ENCODE measurements around the gene DEPDC5. TPM values are rescaled to one million over a fixed set of nuclear protein-coding genes. Genes with fewer than 3 reads are reported as not detected.
"Not testable (repeated sequence)": the region's sequence is repeated elsewhere in the genome, so short reads cannot be mapped to it uniquely, and the experiment has no call there.

The DEPDC5 gene
- total RNA-seq, 5 donors from 2014 or later (not counting 1 experiment from before 2014, with no cell fraction given) = 40.3 to 52.7 (median 49.0) TPM

DNA sequence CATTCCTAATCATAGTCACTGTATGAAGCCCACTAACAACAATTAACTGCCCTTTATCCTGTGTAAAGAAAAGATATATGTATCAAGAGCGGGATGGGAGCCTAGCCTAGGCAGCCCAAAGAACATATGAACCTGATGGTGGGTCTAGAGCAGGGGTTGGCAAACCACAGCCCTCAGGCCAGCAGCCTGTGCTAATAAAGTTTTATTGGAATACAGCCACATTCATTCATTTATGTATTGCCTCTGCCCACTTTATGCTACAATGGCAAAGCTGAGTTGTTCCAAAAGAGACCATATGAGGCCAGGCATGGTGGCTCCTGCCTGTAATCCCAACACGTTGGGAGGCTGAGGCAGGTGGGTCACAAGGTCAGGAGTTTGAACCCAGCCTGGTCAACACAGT lies 17.4 kb upstream of the DEPDC5 start:
- no peak overlapping the region for H3K4me3 Mint-ChIP-seq
- DNase-seq = no peak
- H3K4me1 Mint-ChIP-seq = peaks cover 34 to 55% (median 53%) of the 10 kb centered on the region in 3 donors
- H3K27me3 ChIP-seq (replicated peaks in 1 of 2; ENCODE audit: control insufficient read depth in 2 of 2, extremely low read depth in 1 of 2, insufficient read depth in 2 of 2, low read length in 1 of 2) = no peaks in the 10 kb centered on the region
- no peaks in the 10 kb centered on the region for H3K9me3 ChIP-seq
- H3K27ac Mint-ChIP-seq = no peak overlapping the region
- WGBS (ENCODE audit: insufficient coverage) = 100% methylated on average over 1 of the region's 2 CpGs
- H3K4me1 ChIP-seq (ENCODE audit: control insufficient read depth in 1 of 2, extremely low read depth in 1 of 2, insufficient read depth in 2 of 2, low read length in 2 of 2) = peaks cover 7 to 12% of the 10 kb centered on the region in 2 experiments
- peaks cover 22% of the 10 kb centered on the region for H3K36me3 Mint-ChIP-seq
- ATAC-seq (replicated peaks in 1 of 4) = no peak
- H3K27ac ChIP-seq (ENCODE audit: low read length) = no peak overlapping the region
- ChIA-PET CTCF (interaction anchor here (0.7 to 0.9 kb wide), 2 partner anchors 10 to 213 kb away, joined by 3 to 4 read pairs; no protein-coding TSS in a partner anchor), POLR2A (no interaction called here)
- H3K36me3 ChIP-seq (ENCODE audit: control insufficient read depth in 2 of 2, extremely low read depth in 1 of 2, insufficient read depth in 1 of 2, low read length in 1 of 2) = peaks cover 11 to 34% of the 10 kb centered on the region in 2 donors
- no peak overlapping the region for H3K4me3 ChIP-seq (ENCODE audit: control insufficient read depth in 1 of 2, extremely low read depth in 1 of 2, low read length in 1 of 2)
- H3K9me3 Mint-ChIP-seq = no peaks in the 10 kb centered on the region
- no peaks in the 10 kb centered on the region for H3K27me3 Mint-ChIP-seq

DNA sequence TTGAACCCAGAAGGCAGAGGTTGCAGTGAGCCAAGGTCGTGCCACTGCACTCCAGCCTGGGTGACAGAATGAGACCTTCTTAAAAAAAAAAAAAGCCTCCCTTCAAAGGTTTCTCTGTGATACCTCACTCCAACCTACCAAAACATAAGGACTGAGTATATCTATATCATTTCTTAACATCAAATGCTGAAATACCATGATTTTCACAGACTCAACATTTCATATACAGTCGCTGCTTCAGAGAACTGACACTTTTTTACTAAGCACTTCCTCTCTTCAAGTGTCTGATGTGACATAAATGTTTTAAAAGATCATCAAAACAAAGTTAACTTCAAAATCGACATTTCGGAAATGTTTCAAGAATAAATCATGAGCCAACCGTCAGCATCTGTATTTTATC lies 15.9 kb upstream of the DEPDC5 start:
- Mint-ChIP-seq H3K27ac (peak overlapping the region; percentile 67 to 68), H3K27me3 (no peaks in the 10 kb centered on the region), H3K36me3 (peaks cover 26% of the 10 kb centered on the region), H3K4me3 (peak overlapping the region in 1 of 3 donors; percentile 24), H3K9me3 (no peaks in the 10 kb centered on the region), H3K4me1 (peaks cover 43 to 60% (median 57%) of the 10 kb centered on the region in 3 donors)
- POLR2A ChIA-PET = no interaction called here
- no peak overlapping the region for H3K27ac ChIP-seq (ENCODE audit: low read length)
- H3K36me3 ChIP-seq (ENCODE audit: control insufficient read depth in 2 of 2, extremely low read depth in 1 of 2, insufficient read depth in 1 of 2, low read length in 1 of 2) = peaks cover 7 to 34% of the 10 kb centered on the region in 2 donors
- CTCF ChIA-PET = interaction anchor here in 1 of 2 donors (0.5 kb wide), 1 partner anchor 8 kb away, joined by 4 read pairs; no protein-coding TSS in a partner anchor
- H3K9me3 ChIP-seq = no peaks in the 10 kb centered on the region
- no CpG with 5 or more reads among the region's 5 CpGs for WGBS (ENCODE audit: insufficient coverage)
- no peaks in the 10 kb centered on the region for H3K27me3 ChIP-seq (replicated peaks in 1 of 2; ENCODE audit: control insufficient read depth in 2 of 2, extremely low read depth in 1 of 2, insufficient read depth in 2 of 2, low read length in 1 of 2)
- no peak for DNase-seq
- H3K4me1 ChIP-seq (ENCODE audit: control insufficient read depth in 1 of 2, extremely low read depth in 1 of 2, insufficient read depth in 2 of 2, low read length in 2 of 2) = peaks cover 7 to 12% of the 10 kb centered on the region in 2 experiments
- H3K4me3 ChIP-seq (ENCODE audit: control insufficient read depth in 1 of 2, extremely low read depth in 1 of 2, low read length in 1 of 2) = no peak overlapping the region
- peak in 2 of 4 experiments; percentile 31 to 66 for ATAC-seq (replicated peaks in 1 of 4)

DNA sequence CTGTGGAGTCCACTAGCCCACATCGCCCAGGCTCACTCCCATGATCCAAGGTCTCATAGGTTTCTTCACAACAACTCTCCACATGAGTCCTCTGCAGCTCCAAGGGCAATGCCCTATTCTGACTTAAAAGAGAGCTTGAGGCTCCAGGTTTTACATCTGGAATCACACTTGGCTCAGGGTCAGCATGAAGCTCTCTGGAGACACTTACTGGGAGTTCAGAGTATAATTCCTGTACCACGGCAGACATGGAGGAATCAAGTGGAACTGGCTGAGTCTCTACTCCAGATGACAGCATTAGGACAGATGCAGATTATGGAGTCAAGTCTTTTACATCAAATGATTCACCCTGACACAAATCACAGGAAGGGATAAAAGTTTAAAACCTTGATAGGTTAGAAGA lies 15.3 kb upstream of the DEPDC5 start:
- H3K27ac Mint-ChIP-seq = peak overlapping the region; percentile 67 to 68
- ATAC-seq (replicated peaks in 1 of 4) (no peak), DNase-seq (no peak)
- H3K9me3 Mint-ChIP-seq = no peaks in the 10 kb centered on the region
- Histone ChIP-seq H3K36me3 (ENCODE audit: control insufficient read depth in 2 of 2, extremely low read depth in 1 of 2, insufficient read depth in 1 of 2, low read length in 1 of 2) (peaks cover 7 to 34% of the 10 kb centered on the region in 2 donors), H3K27ac (ENCODE audit: low read length) (no peak overlapping the region), H3K4me1 (ENCODE audit: control insufficient read depth in 1 of 2, extremely low read depth in 1 of 2, insufficient read depth in 2 of 2, low read length in 2 of 2) (peaks cover 7 to 12% of the 10 kb centered on the region in 2 experiments), H3K27me3 (replicated peaks in 1 of 2; ENCODE audit: control insufficient read depth in 2 of 2, extremely low read depth in 1 of 2, insufficient read depth in 2 of 2, low read length in 1 of 2) (no peaks in the 10 kb centered on the region), H3K4me3 (ENCODE audit: control insufficient read depth in 1 of 2, extremely low read depth in 1 of 2, low read length in 1 of 2) (no peak overlapping the region), H3K9me3 (no peaks in the 10 kb centered on the region)
- POLR2A ChIA-PET = no interaction called here
- CTCF ChIA-PET = interaction anchor here in 1 of 2 donors (0.5 kb wide), 1 partner anchor 8 kb away, joined by 4 read pairs; no protein-coding TSS in a partner anchor
- H3K4me3 Mint-ChIP-seq = peak overlapping the region in 1 of 3 donors; percentile 24
- no peaks in the 10 kb centered on the region for H3K27me3 Mint-ChIP-seq
- peaks cover 24% of the 10 kb centered on the region for H3K36me3 Mint-ChIP-seq
- H3K4me1 Mint-ChIP-seq = peaks cover 43 to 59% (median 58%) of the 10 kb centered on the region in 3 donors
- WGBS (ENCODE audit: insufficient coverage) = 100% methylated on average over 1 of the region's 2 CpGs

DNA sequence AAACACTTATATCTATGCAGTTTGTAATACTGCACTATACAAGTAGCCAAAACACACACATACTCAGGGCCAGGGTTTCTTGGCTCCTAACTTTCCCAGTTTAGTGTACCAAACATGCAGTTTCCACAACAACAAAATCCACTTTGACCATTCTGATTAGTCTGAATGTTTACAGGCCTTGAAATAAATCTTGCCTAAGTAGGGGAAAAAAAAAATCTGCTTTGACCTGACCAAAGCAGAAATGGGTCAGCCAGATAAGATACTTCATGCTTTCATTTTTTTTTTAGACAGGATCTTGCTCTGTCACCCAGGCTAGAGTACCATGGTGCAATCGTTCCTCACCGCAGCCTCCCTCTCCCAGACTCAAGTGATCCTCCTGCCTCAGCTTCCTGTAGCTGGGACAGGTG lies 14.0 kb upstream of the DEPDC5 start:
- POLR2A ChIA-PET = no interaction called here
- no peak overlapping the region for H3K4me3 ChIP-seq (ENCODE audit: control insufficient read depth in 1 of 2, extremely low read depth in 1 of 2, low read length in 1 of 2)
- H3K4me1 Mint-ChIP-seq = peaks cover 38 to 54% (median 51%) of the 10 kb centered on the region in 3 donors

DNA sequence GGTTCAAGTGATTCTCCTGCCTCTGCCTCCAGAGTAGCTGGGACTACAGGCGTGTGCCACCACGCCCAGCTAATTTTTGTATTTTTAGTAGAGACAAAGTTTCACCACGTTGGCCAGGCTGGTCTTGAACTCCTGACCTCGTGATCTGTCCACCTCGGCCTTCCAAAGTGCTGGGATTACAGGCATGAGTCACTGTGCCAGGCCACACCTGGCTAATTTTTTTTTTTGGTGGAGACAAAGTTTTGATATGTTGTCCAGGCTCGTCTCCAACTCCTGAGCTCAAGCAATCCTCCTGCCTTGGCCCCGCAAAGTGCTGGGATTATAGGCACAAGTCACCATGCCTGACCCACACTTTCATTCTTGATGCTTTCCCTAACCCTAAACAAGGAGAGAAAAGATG lies 13.5 kb upstream of the DEPDC5 start:
- H3K36me3 Mint-ChIP-seq = peaks cover 26% of the 10 kb centered on the region
- H3K27ac ChIP-seq (ENCODE audit: low read length); H3K9me3 Mint-ChIP-seq; ATAC-seq (replicated peaks in 1 of 4); H3K4me3 Mint-ChIP-seq; DNase-seq; H3K4me1 ChIP-seq (ENCODE audit: control insufficient read depth in 1 of 2, extremely low read depth in 1 of 2, insufficient read depth in 2 of 2, low read length in 2 of 2); H3K27me3 ChIP-seq (replicated peaks in 1 of 2; ENCODE audit: control insufficient read depth in 2 of 2, extremely low read depth in 1 of 2, insufficient read depth in 2 of 2, low read length in 1 of 2); CTCF ChIA-PET; H3K9me3 ChIP-seq; H3K27me3 Mint-ChIP-seq; H3K4me3 ChIP-seq (ENCODE audit: control insufficient read depth in 1 of 2, extremely low read depth in 1 of 2, low read length in 1 of 2); H3K27ac Mint-ChIP-seq; POLR2A ChIA-PET: not testable (repeated sequence)
- peaks cover 7 to 32% of the 10 kb centered on the region in 2 donors for H3K36me3 ChIP-seq (ENCODE audit: control insufficient read depth in 2 of 2, extremely low read depth in 1 of 2, insufficient read depth in 1 of 2, low read length in 1 of 2)
- 90% methylated on average over 2 of the region's 7 CpGs for WGBS (ENCODE audit: insufficient coverage)
- H3K4me1 Mint-ChIP-seq = peaks cover 38 to 56% (median 49%) of the 10 kb centered on the region in 3 donors

More for the DNA sequence above, 14.0 kb upstream of the DEPDC5 start:
- Histone ChIP-seq H3K27me3 (replicated peaks in 1 of 2; ENCODE audit: control insufficient read depth in 2 of 2, extremely low read depth in 1 of 2, insufficient read depth in 2 of 2, low read length in 1 of 2) (no peaks in the 10 kb centered on the region), H3K4me1 (ENCODE audit: control insufficient read depth in 1 of 2, extremely low read depth in 1 of 2, insufficient read depth in 2 of 2, low read length in 2 of 2) (peaks cover 7 to 9% of the 10 kb centered on the region in 2 experiments), H3K27ac (ENCODE audit: low read length) (no peak overlapping the region), H3K9me3 (no peaks in the 10 kb centered on the region), H3K36me3 (ENCODE audit: control insufficient read depth in 2 of 2, extremely low read depth in 1 of 2, insufficient read depth in 1 of 2, low read length in 1 of 2) (peaks cover 7 to 30% of the 10 kb centered on the region in 2 donors)
- 92% methylated on average over 2 of the region's 2 CpGs for WGBS (ENCODE audit: insufficient coverage)
- no peak for DNase-seq
- no peak for ATAC-seq (replicated peaks in 1 of 4)
- H3K4me3 Mint-ChIP-seq = no peak overlapping the region
- CTCF ChIA-PET = no interaction called here
- no peaks in the 10 kb centered on the region for H3K27me3 Mint-ChIP-seq
- no peaks in the 10 kb centered on the region for H3K9me3 Mint-ChIP-seq
- H3K27ac Mint-ChIP-seq = no peak overlapping the region
- H3K36me3 Mint-ChIP-seq = peaks cover 26% of the 10 kb centered on the region

DNA sequence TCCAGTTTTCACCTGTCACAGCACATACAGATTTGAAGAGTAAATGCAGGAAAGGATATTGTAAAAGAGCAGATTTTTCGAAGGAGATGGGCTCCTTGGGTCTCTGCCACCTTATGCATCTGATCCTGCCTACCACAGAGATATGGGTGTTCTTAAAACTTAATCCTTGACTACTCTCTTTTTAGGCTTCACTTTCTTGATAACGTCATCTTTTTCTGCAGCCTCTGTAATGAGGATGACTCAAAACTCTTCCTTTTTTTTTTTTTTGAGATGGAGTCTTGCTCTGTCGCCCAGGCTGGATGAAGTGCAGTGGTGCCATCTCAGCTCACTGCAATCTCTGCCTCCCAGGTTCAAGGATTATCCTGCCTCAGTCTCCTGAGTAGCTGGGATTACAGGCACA lies 11.7 kb upstream of the DEPDC5 start:
- peaks cover 0 to 24% of the 10 kb centered on the region in 2 donors for H3K36me3 ChIP-seq (ENCODE audit: control insufficient read depth in 2 of 2, extremely low read depth in 1 of 2, insufficient read depth in 1 of 2, low read length in 1 of 2)
- peaks cover 4 to 7% of the 10 kb centered on the region in 2 experiments for H3K4me1 ChIP-seq (ENCODE audit: control insufficient read depth in 1 of 2, extremely low read depth in 1 of 2, insufficient read depth in 2 of 2, low read length in 2 of 2)
- Mint-ChIP-seq H3K27ac (no peak overlapping the region), H3K4me3 (no peak overlapping the region), H3K36me3 (peaks cover 30% of the 10 kb centered on the region), H3K4me1 (peaks cover 41 to 56% (median 49%) of the 10 kb centered on the region in 3 donors), H3K27me3 (no peaks in the 10 kb centered on the region), H3K9me3 (no peaks in the 10 kb centered on the region)
- CTCF ChIA-PET = no interaction called here
- H3K9me3 ChIP-seq = no peaks in the 10 kb centered on the region
- no peak overlapping the region for H3K27ac ChIP-seq (ENCODE audit: low read length)
- POLR2A ChIA-PET = no interaction called here
- no peak for ATAC-seq (replicated peaks in 1 of 4)
- DNase-seq = no peak
- 40% methylated on average over 1 of the region's 3 CpGs for WGBS (ENCODE audit: insufficient coverage)
- no peaks in the 10 kb centered on the region for H3K27me3 ChIP-seq (replicated peaks in 1 of 2; ENCODE audit: control insufficient read depth in 2 of 2, extremely low read depth in 1 of 2, insufficient read depth in 2 of 2, low read length in 1 of 2)
- H3K4me3 ChIP-seq (ENCODE audit: control insufficient read depth in 1 of 2, extremely low read depth in 1 of 2, low read length in 1 of 2) = no peak overlapping the region

All from T-cell (primary cell).